ENCODE results near the gene KIF3C.
"Not testable (repeated sequence)": the region's sequence is repeated elsewhere in the genome, so short reads cannot be mapped to it uniquely, and the experiment has no call there.

Gene KIF3C

GRCh38 chr2:25998816-25999383, 16.6 kb upstream of the KIF3C start:
- DNase-seq, result not testable (repeated sequence)

- DNase-seq, result no peak
These were observed 14.5 kb upstream of the KIF3C start for GRCh38 chr2:25996844-25997243.

- DNase-seq, result no peak
These were observed 12.2 kb upstream of the KIF3C start for GRCh38 chr2:25994509-25994908.

- DNase-seq, result no peak
These were observed 10.8 kb upstream of the KIF3C start for GRCh38 chr2:25993049-25993448.

GRCh38 chr2:25992556-25992955, 10.3 kb upstream of the KIF3C start:
- no peak for DNase-seq

- no peak for DNase-seq
These were observed 9.7 kb upstream of the KIF3C start for GRCh38 chr2:25991965-25992364.

- DNase-seq, result no peak
These were observed 6.9 kb upstream of the KIF3C start for GRCh38 chr2:25989154-25989553.

GRCh38 chr2:25988134-25988533, 5.8 kb upstream of the KIF3C start:
- DNase-seq, result no peak

- DNase-seq, result no peak
These were observed 1.4 kb upstream of the KIF3C start for GRCh38 chr2:25983735-25984134.

- no peak for DNase-seq
These were observed 627 bp upstream of the KIF3C start for GRCh38 chr2:25982968-25983280.

- peak in 2 of 3 experiments; percentile 53 to 72 for DNase-seq
These were observed 563 bp downstream of the KIF3C start for GRCh38 chr2:25981596-25982272.

GRCh38 chr2:25980951-25981350, 1.3 kb downstream of the KIF3C start:
- no peak for DNase-seq

- no peak for DNase-seq
These were observed 2.0 kb downstream of the KIF3C start for GRCh38 chr2:25980076-25980887.

GRCh38 chr2:25979001-25979400, 3.3 kb downstream of the KIF3C start:
- no peak for DNase-seq

- DNase-seq, result peak in 1 of 3 experiments; percentile 30
These were observed 4.5 kb downstream of the KIF3C start for GRCh38 chr2:25977768-25978167.

- DNase-seq, result peak in 1 of 3 experiments; percentile 30
These were observed 5.1 kb downstream of the KIF3C start for GRCh38 chr2:25976983-25977741.

GRCh38 chr2:25972049-25972823, 10.1 kb downstream of the KIF3C start:
- DNase-seq, result no peak

GRCh38 chr2:25971596-25971995, 10.7 kb downstream of the KIF3C start:
- no peak for DNase-seq

- DNase-seq, result no peak
These were observed 15.6 kb downstream of the KIF3C start for GRCh38 chr2:25966531-25967270.

- no peak for DNase-seq
These were observed 17.4 kb downstream of the KIF3C start for GRCh38 chr2:25964891-25965290.

- no peak for DNase-seq
These were observed 21.4 kb downstream of the KIF3C start for GRCh38 chr2:25960920-25961319.

- no peak for DNase-seq
These were observed 21.9 kb downstream of the KIF3C start for GRCh38 chr2:25960396-25960795.
